Measurements from ENCODE around the gene CCDC15. TPM values are rescaled to one million over a fixed set of nuclear protein-coding genes. Genes with fewer than 3 reads are reported as not detected.
A peak's percentile ranks its signal among the peaks of the same experiment; 100 is the strongest.

The CCDC15 gene
- total RNA-seq, 2 experiments from 2014 or later = 4.2 to 4.8 TPM

GRCh38 chr11:124920870-124921609 is 33.0 kb upstream of the CCDC15 start:
- ChIA-PET POLR2A (interaction anchor here (0.6 to 2.1 kb wide), 7 partner anchors 12 to 41 kb away, joined by 3 to 9 read pairs (median 4); partner anchors contain the start of gene CCDC15), CTCF (interaction anchor here (0.6 kb wide), 2 partner anchors 31 to 45 kb away, joined by 3 read pairs; no protein-coding TSS in a partner anchor)
- Mint-ChIP-seq H3K27me3 (no peaks in the 10 kb centered on the region), H3K36me3 (ENCODE audit: low read depth) (no peaks in the 10 kb centered on the region), H3K27ac (no peak overlapping the region), H3K4me1 (ENCODE audit: low read depth) (peaks cover 13% of the 10 kb centered on the region), H3K9me3 (no peaks in the 10 kb centered on the region), H3K4me3 (peak overlapping the region; percentile 35)
- intact Hi-C loops (cut with micrococcal nuclease) = no loop called here
- TF ChIP-seq CTCF (IDR thresholded peaks at IDR 0.05) = no peak
- DNase-seq = peak; percentile 94
- ATAC-seq = peak; percentile 91

- DNase-seq = no peak
- Mint-ChIP-seq H3K9me3 (no peaks in the 10 kb centered on the region), H3K27me3 (no peaks in the 10 kb centered on the region), H3K36me3 (ENCODE audit: low read depth) (no peaks in the 10 kb centered on the region), H3K4me3 (no peak overlapping the region), H3K4me1 (ENCODE audit: low read depth) (peaks cover 13% of the 10 kb centered on the region), H3K27ac (no peak overlapping the region)
- intact Hi-C loops (cut with micrococcal nuclease) = no loop called here
- TF ChIP-seq CTCF (IDR thresholded peaks at IDR 0.05) = no peak
- peak; percentile 27 for ATAC-seq
- ChIA-PET POLR2A (interaction anchor here (1.1 to 2.1 kb wide), 2 partner anchors 14 to 31 kb away, joined by 3 to 9 read pairs; partner anchors contain the start of gene CCDC15), CTCF (interaction anchor here (3.4 kb wide), 1 partner anchor 47 kb away, joined by 13 read pairs; no protein-coding TSS in a partner anchor)
These were observed 31.2 kb upstream of the CCDC15 start for GRCh38 chr11:124922831-124923230.

GRCh38 chr11:124923296-124923695 is 30.7 kb upstream of the CCDC15 start:
- ATAC-seq (peak; percentile 42), DNase-seq (peak; percentile 32)
- Mint-ChIP-seq H3K36me3 (ENCODE audit: low read depth) (no peaks in the 10 kb centered on the region), H3K27me3 (no peaks in the 10 kb centered on the region), H3K27ac (no peak overlapping the region), H3K4me3 (no peak overlapping the region), H3K9me3 (no peaks in the 10 kb centered on the region), H3K4me1 (ENCODE audit: low read depth) (peaks cover 13% of the 10 kb centered on the region)
- ChIA-PET POLR2A (interaction anchor here (1.1 to 2.1 kb wide), 2 partner anchors 13 to 30 kb away, joined by 3 to 9 read pairs; partner anchors contain the start of gene CCDC15), CTCF (interaction anchor here (3.4 kb wide), 1 partner anchor 47 kb away, joined by 13 read pairs; no protein-coding TSS in a partner anchor)
- TF ChIP-seq CTCF (IDR thresholded peaks at IDR 0.05) = no peak
- intact Hi-C loops (cut with micrococcal nuclease) = no loop called here

- CTCF ChIA-PET = no interaction called here
- ATAC-seq (no peak), DNase-seq (no peak)
- Mint-ChIP-seq H3K27ac (no peak overlapping the region), H3K4me1 (ENCODE audit: low read depth) (peaks cover 8% of the 10 kb centered on the region), H3K4me3 (no peak overlapping the region), H3K27me3 (no peaks in the 10 kb centered on the region), H3K9me3 (no peaks in the 10 kb centered on the region), H3K36me3 (ENCODE audit: low read depth) (no peaks in the 10 kb centered on the region)
- POLR2A ChIA-PET = interaction anchor here (1.1 kb wide), 1 partner anchor 13 kb away, joined by 3 read pairs; no protein-coding TSS in a partner anchor
- intact Hi-C loops (cut with micrococcal nuclease) = no loop called here
- no peak for TF ChIP-seq CTCF (IDR thresholded peaks at IDR 0.05)
These were observed 24.9 kb upstream of the CCDC15 start for GRCh38 chr11:124928942-124929665.
